Testis (tissue), 3 donors: ENCODE measurements around the gene PPP1R3E. TPM values are rescaled to one million over a fixed set of nuclear protein-coding genes. Genes with fewer than 3 reads are reported as not detected.

ENCODE experiments used
- DNase-seq: peaks from one replicate; pipeline ENCODE4 v3.0.0-alpha.2; 2019
- H3K27ac ChIP-seq, 2 donors: fragments of 200-600 bp; sonication (generic); one replicate each; pipeline ENCODE4 v1.5.1; 2019
- H3K27me3 ChIP-seq: fragments of 200-600 bp; sonication (generic); one replicate; pipeline ENCODE4 v1.5.1; 2019
- H3K36me3 ChIP-seq: fragments of 200-600 bp; sonication (generic); one replicate; pipeline ENCODE4 v1.5.1; 2017; ENCODE audit warnings: low read depth; ENCODE audit errors: missing control alignments
- H3K4me1 ChIP-seq: fragments of 200-600 bp; sonication (generic); one replicate; pipeline ENCODE4 v1.5.1; 2019
- H3K4me3 ChIP-seq, 2 donors: fragments of 200-600 bp; sonication (generic); one replicate each; pipeline ENCODE4 v1.5.1; 2017 to 2019
- H3K9me3 ChIP-seq: fragments of 200-600 bp; sonication (generic); one replicate; pipeline ENCODE4 v1.5.1; 2017
- POLR2A ChIP-seq: fragments of 450-650 bp; IDR thresholded peaks from one replicate; pipeline ENCODE4 v1.6.1; 2017; ENCODE audit warnings: antibody characterized with exemption, mild to moderate bottlenecking, moderate library complexity
- WGBS, 2 donors: methylation state at CpG; one replicate each; pipeline ENCODE4 v1.1.5; 2018; 5-methylcytosine and 5-hydroxymethylcytosine counted together
- intact Hi-C: fragments of 100-400 bp; cut with DNase I; formaldehyde crosslinking; loops from one replicate; pipeline ENCODE4 v1.15.1; 2023; ENCODE audit warnings: low total_unique reads
- polyA plus RNA-seq: library from polyadenylated mRNA; stranded (reverse); fragments of 350-450 nt; fragmentation: Illumina TruSeq; extraction: RNeasy Lipid Tissue Mini Kit (QIAGEN cat#74804); gene quantifications from one replicate; pipeline ENCODE4 v1.2.3, GENCODE V29; 2014; ENCODE audit warnings: low read depth, low replicate concordance; ENCODE audit not compliant: insufficient read depth
- total RNA-seq, 2 donors: library from RNA; depleted of rRNA; stranded (reverse); fragments of >200 nt; gene quantifications; one replicate each; pipeline ENCODE4 v1.2.3, GENCODE V29; 2016
- TF ChIP-seq, protein P1 (sequence below), 3 experiments: fragments of 450-650 bp in 2 of 3; fragments of 200-600 bp in 1 of 3; sonication (generic) in 1 of 3; IDR thresholded peaks; one replicate each; pipeline ENCODE4 v1.5.1; 2016 to 2019; ENCODE audit warnings: antibody characterized with exemption in 3 of 3, mild to moderate bottlenecking in 2 of 3, moderate library complexity in 1 of 3

The PPP1R3E gene
- total and polyA plus RNA-seq, 3 donors from 2014 or later, result 30.4 to 43.5 (median 39.2) TPM

DNA sequence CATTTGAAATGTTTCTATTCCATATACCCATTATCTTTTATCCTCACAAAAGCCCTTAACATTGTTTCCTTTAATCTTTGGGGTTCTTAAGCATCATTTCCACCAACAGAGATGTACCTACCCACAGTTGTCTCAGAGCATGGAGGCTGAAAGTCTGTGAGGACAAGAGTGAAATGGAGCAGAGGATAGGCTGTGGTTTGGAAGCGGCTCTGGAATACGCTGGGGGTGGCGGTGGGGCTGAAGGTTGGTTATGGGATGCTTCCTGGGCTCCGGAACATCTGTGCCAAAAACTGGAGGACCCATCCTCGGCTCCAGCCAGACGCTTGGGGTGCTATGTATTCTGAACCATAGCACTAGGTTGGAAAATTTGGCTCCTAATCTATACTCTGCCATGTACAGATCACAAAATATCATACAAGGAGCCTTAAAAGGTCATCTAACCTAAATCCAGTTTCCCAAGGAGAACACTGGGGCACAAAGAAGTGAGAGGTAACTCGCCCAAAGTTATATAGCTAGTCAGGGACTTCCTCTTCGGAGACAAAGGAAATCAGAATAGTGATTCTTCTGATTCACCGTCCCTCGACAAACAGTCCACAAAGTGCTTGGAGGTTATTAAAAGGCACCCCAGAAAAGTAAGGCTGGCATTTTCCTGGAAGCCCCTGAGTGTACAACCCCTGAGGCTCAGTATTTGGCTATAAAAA, 2.5 kb downstream of the PPP1R3E start:
- TF ChIP-seq POLR2A, result no peak
- TF ChIP-seq, protein P1, sequence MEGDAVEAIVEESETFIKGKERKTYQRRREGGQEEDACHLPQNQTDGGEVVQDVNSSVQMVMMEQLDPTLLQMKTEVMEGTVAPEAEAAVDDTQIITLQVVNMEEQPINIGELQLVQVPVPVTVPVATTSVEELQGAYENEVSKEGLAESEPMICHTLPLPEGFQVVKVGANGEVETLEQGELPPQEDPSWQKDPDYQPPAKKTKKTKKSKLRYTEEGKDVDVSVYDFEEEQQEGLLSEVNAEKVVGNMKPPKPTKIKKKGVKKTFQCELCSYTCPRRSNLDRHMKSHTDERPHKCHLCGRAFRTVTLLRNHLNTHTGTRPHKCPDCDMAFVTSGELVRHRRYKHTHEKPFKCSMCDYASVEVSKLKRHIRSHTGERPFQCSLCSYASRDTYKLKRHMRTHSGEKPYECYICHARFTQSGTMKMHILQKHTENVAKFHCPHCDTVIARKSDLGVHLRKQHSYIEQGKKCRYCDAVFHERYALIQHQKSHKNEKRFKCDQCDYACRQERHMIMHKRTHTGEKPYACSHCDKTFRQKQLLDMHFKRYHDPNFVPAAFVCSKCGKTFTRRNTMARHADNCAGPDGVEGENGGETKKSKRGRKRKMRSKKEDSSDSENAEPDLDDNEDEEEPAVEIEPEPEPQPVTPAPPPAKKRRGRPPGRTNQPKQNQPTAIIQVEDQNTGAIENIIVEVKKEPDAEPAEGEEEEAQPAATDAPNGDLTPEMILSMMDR (IDR thresholded peaks at IDR 0.05), result no peak

DNA sequence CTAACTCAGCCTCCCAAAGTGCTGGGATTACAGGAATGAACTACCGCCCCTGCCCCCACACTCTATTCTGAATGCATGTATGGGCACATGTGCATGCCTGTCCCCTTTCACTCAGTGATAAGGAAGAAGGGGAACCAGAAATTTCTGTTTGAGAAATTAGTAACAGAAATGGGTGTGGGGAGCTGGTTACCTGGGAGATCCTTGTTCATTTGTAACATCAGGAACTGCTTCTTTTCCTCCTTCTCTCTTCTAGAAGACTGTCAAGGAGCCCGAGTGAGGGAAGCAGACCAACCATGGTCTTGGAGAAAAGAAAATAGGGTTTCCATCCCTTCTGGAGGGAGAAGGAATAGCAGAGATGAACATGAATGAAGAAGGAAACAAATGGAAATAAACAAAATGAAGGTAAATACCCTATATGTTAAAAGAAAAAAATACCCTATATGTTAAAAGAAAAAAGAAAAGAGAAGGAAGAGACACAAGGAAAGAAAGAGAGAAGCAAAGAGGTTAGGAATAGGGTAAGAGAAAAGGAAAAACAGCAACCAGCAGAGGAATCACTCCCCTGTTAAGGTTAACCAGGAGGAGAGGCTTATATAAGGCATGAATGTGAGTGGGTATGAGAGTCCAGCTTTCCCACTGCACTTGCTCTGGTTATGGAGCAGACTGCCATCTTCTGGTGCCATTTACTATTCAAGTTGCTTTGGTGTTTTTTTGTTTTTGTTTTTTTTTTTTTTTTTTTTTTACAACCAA, 3.3 kb downstream of the PPP1R3E start:
- intact Hi-C loops, result no loop called here
- Histone ChIP-seq H3K4me1 (peaks cover 43% of the 10 kb centered on the region), H3K9me3 (no peaks in the 10 kb centered on the region), H3K27ac (peak overlapping the region; percentile 57 to 99), H3K36me3 (no peaks in the 10 kb centered on the region), H3K4me3 (no peak overlapping the region), H3K27me3 (no peaks in the 10 kb centered on the region)
- 68 to 81% methylated on average over 2 of the region's 2 CpGs for WGBS, 2 donors
- no peak for TF ChIP-seq POLR2A
- DNase-seq, result peak; percentile 64

More for the DNA sequence above, 2.5 kb downstream of the PPP1R3E start:
- Histone ChIP-seq H3K27me3 (no peaks in the 10 kb centered on the region), H3K4me3 (peak overlapping the region; percentile 66 to 71), H3K36me3 (no peaks in the 10 kb centered on the region), H3K9me3 (no peaks in the 10 kb centered on the region), H3K27ac (peak overlapping the region; percentile 89 to 99), H3K4me1 (peaks cover 36% of the 10 kb centered on the region)
- no peak for DNase-seq
- WGBS, 2 donors, result 49 to 53% methylated on average over 10 of the region's 10 CpGs
- intact Hi-C loops, result no loop called here

DNA sequence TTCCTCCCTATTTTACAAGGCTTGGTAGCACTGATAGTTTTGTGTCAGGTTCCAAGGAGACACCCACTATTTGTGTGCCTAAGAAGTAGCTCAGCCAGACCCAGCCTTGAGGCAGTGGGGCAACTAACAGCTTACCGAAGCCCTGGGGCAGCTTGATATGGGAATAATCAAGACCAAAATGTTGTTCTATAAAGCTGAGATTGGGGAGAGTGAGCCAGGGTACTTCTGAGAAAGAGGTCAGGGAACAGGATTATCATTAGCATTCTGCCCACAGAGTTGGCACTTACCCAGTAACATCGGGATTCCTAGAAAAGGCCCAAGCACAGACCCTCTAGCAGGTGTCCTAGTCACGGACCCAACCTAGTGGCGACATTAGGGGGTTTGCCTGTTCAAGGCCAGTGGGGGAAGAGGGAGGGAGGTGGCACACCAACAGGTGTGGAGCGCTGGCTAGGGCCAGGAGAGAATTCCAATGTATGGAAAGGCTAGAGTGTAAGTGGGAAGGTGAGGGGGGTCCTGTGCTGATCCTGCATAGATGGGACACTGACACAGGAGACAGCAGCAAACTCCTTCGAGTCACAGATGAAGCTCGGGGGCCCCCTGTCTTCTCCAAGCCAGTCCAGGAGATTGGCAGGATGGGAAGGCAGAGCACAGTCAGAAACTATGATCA, 4.9 kb downstream of the PPP1R3E start:
- no peak for DNase-seq
- H3K9me3 ChIP-seq, result no peaks in the 10 kb centered on the region
- H3K4me3 ChIP-seq, result no peak overlapping the region
- intact Hi-C loops, result no loop called here
- no peaks in the 10 kb centered on the region for H3K36me3 ChIP-seq
- peak overlapping the region; percentile 57 to 99 for H3K27ac ChIP-seq
- WGBS, 2 donors, result 62 to 79% methylated on average over 7 of the region's 7 CpGs
- no peak for TF ChIP-seq POLR2A
- TF ChIP-seq, protein P1 (IDR thresholded peaks at IDR 0.05), result no peak
- peaks cover 50% of the 10 kb centered on the region for H3K4me1 ChIP-seq
- no peaks in the 10 kb centered on the region for H3K27me3 ChIP-seq

DNA sequence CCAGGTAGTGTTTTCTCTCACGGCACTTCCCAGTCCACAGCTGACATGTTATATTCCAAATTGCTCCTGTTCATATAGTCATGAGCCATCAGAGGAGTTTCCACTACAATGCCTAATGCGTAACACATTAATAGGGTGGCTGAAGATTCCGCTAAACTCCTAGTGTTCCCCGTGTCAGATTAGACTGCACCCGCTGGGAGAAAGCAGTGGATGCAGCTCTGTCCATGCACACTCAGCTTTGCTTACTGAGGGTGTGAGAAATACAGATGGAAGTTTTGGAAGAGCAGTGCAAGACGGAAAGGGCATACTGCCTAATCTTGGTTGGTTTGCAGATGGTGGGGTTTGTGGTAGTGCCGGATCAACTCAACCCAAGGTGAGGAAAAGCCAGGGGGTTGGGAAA, 5.6 kb downstream of the PPP1R3E start:
- Histone ChIP-seq H3K27ac (peak overlapping the region; percentile 57 to 99), H3K36me3 (no peaks in the 10 kb centered on the region), H3K27me3 (no peaks in the 10 kb centered on the region), H3K4me1 (peaks cover 48% of the 10 kb centered on the region), H3K9me3 (no peaks in the 10 kb centered on the region), H3K4me3 (no peak overlapping the region)
- DNase-seq, result no peak
- 84 to 88% methylated on average over 7 of the region's 7 CpGs for WGBS, 2 donors
- intact Hi-C loops, result no loop called here
- TF ChIP-seq, protein P1 (IDR thresholded peaks at IDR 0.05), result no peak
- TF ChIP-seq POLR2A, result no peak
